Keratinocyte (primary cell): Measurements from ENCODE around the gene TWNK. TPM values are rescaled to one million over a fixed set of nuclear protein-coding genes. Genes with fewer than 3 reads are reported as not detected.

Experiments used
- DNase-seq: peaks from one replicate; pipeline ENCODE4 v3.0.0-alpha.2; 2011; ENCODE audit warnings: low read depth, missing footprints, low spot score
- FAIRE-seq: peaks from 2 replicates; lab custom pipeline; 2011; peaks lifted over from hg19 to GRCh38; lab: Jason Lieb, UNC
- H2AFZ ChIP-seq: 2 replicates; pipeline ENCODE4 v1.6.0; 2012; ENCODE audit warnings: low read length, control low read depth, inconsistent platforms; ENCODE audit not compliant: control insufficient read depth
- H3K27ac ChIP-seq: 2 replicates; pipeline ENCODE4 v1.5.1; 2011; ENCODE audit warnings: low read length; ENCODE audit not compliant: control insufficient read depth, insufficient read depth
- H3K27me3 ChIP-seq: 3 replicates; pipeline ENCODE4 v1.6.0; 2011; ENCODE audit warnings: low read length; ENCODE audit not compliant: control insufficient read depth, insufficient read depth; ENCODE audit errors: extremely low read depth
- H3K36me3 ChIP-seq, 2 experiments: 2 replicates in 1 of 2; 3 replicates in 1 of 2; pipeline ENCODE4 v1.5.1; 2011; ENCODE audit warnings: low read length in 2 of 2, mild to moderate bottlenecking in 1 of 2; ENCODE audit not compliant: control insufficient read depth in 2 of 2, insufficient read depth in 2 of 2; ENCODE audit errors: extremely low read depth in 1 of 2
- H3K4me1 ChIP-seq: 3 replicates; pipeline ENCODE4 v1.5.1; 2011; ENCODE audit warnings: low read length; ENCODE audit not compliant: control insufficient read depth, insufficient read depth; ENCODE audit errors: extremely low read depth
- H3K4me2 ChIP-seq: 3 replicates; pipeline ENCODE4 v1.6.0; 2011; ENCODE audit warnings: low read depth, low read length; ENCODE audit not compliant: control insufficient read depth, insufficient read depth; ENCODE audit errors: extremely low read depth
- H3K4me3 ChIP-seq, 3 experiments: fragments of 200-600 bp in 1 of 3; sonication (generic) in 1 of 3; 2 replicates in 2 of 3; 3 replicates in 1 of 3; pipeline ENCODE4 v1.5.1; 2011 to 2016; ENCODE audit warnings: low read length in 3 of 3, mild to moderate bottlenecking in 3 of 3, control low read depth in 2 of 3, inconsistent platforms in 1 of 3, low read depth in 1 of 3, mixed read lengths in 1 of 3, mixed run types in 1 of 3, moderate library complexity in 1 of 3; ENCODE audit not compliant: control insufficient read depth in 2 of 3, insufficient read depth in 2 of 3; ENCODE audit errors: extremely low read depth in 1 of 3
- H3K79me2 ChIP-seq: 2 replicates; pipeline ENCODE4 v1.6.0; 2012; ENCODE audit warnings: low read length; ENCODE audit not compliant: control insufficient read depth, insufficient read depth
- H3K9ac ChIP-seq: 3 replicates; pipeline ENCODE4 v1.6.0; 2011; ENCODE audit warnings: low read length; ENCODE audit not compliant: control insufficient read depth, insufficient read depth; ENCODE audit errors: extremely low read depth
- H3K9me1 ChIP-seq: 3 replicates; pipeline ENCODE4 v1.6.0; 2011; ENCODE audit warnings: low read length; ENCODE audit not compliant: control insufficient read depth, insufficient read depth; ENCODE audit errors: extremely low read depth
- H3K9me3 ChIP-seq: 2 replicates; pipeline ENCODE4 v1.5.1; 2012; ENCODE audit warnings: low read depth, low read length; ENCODE audit not compliant: control insufficient read depth
- H4K20me1 ChIP-seq: 3 replicates; pipeline ENCODE4 v1.6.0; 2011; ENCODE audit warnings: low read length; ENCODE audit not compliant: control insufficient read depth, insufficient read depth; ENCODE audit errors: extremely low read depth
- CTCF ChIP-seq, 3 experiments: IDR thresholded peaks in 1 of 3; conservative IDR thresholded peaks in 1 of 3; optimal IDR thresholded peaks in 1 of 3; 2 replicates in 2 of 3; 3 replicates in 1 of 3; pipeline versions ENCODE3 to v1.5.1; 2011; ENCODE audit warnings: low read length in 3 of 3, mild to moderate bottlenecking in 3 of 3, moderate library complexity in 2 of 3, control low read depth in 1 of 3, inconsistent platforms in 1 of 3; ENCODE audit not compliant: insufficient read depth in 2 of 3; ENCODE audit errors: extremely low read depth in 1 of 3
- EZH2 ChIP-seq: IDR thresholded peaks from one replicate; pipeline ENCODE4 v1.6.1; 2012; ENCODE audit warnings: inconsistent platforms, mild to moderate bottlenecking, low read length, moderate library complexity
- dilution Hi-C: fragments of 300-500 bp; cut with MboI; formaldehyde crosslinking; loops from one replicate; pipeline ENCODE4 v1.7.0; 2020; ENCODE audit warnings: low sequenced_read_pairs; ENCODE audit not compliant: extremely low pct_ligation_motif_present
- polyA plus RNA-seq, 5 experiments: library from polyadenylated mRNA; depleted of rRNA in 3 of 5; stranded (reverse) in 3 of 5; stranded (forward) in 1 of 5; unstranded in 1 of 5; fragments of >200 nt; gene quantifications; 1 replicate in 1 of 5; 2 replicates in 3 of 5; 3 replicates in 1 of 5; pipeline versions ENCODE4 v1.2.1 to v1.2.3, GENCODE V29; 2011 to 2012; ENCODE audit warnings: missing spikeins in 2 of 5, low read depth in 1 of 5, low replicate concordance in 1 of 5

The TWNK gene
- polyA plus RNA-seq, 1 donor (not counting 4 experiments of a cell fraction or from before 2014, with no cell fraction given): 12.9 TPM

DNA sequence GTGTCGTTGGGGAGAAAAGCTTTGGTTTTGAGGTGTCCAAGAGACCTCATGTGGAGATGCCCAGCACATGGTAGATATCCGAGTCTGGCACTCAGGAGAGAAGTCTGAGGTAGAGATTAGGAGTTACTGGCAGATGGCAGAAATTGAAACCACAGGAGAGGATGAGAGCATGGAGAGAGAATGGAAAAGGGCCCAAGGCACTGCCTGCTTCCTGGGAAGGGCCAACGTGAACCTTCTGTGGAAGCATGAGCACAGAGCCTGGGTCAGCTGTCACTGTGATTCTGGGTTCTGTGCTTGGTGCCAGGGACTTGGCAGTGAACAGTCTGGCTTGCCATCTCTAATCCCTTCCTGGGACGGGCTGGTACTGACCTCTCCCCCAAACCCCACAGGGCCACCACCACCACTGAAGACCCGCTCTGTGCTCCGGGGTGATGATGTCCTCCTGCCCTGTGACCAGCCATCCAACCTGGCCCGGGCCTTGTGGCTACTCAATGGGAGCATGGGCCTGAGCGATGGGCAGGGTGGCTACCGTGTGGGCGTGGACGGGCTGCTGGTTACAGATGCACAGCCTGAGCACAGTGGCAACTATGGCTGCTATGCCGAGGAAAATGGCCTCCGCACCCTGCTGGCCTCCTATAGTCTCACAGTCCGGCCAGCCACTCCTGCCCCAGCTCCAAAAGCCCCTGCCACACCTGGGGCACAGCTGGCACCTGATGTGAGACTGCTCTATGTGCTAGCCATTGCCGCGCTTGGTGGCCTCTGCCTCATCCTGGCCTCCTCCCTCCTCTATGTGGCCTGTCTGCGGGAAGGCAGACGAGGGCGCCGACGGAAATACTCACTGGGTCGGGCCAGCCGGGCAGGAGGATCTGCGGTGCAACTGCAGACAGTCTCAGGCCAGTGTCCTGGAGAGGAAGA, 4.2 kb upstream of the TWNK start:
- no peak overlapping the region for H3K27ac ChIP-seq
- no peaks in the 10 kb centered on the region for H3K9me3 ChIP-seq
- dilution Hi-C loops: no loop called here
- H3K9ac ChIP-seq: no peak overlapping the region
- FAIRE-seq (no peak), DNase-seq (no peak)
- peaks cover 8 to 23% of the 10 kb centered on the region in 2 experiments for H3K36me3 ChIP-seq
- no peak overlapping the region for H3K4me3 ChIP-seq
- peaks cover 24% of the 10 kb centered on the region for H3K79me2 ChIP-seq
- no peaks in the 10 kb centered on the region for H4K20me1 ChIP-seq
- H3K4me1 ChIP-seq: peaks cover 10% of the 10 kb centered on the region
- TF ChIP-seq CTCF (optimal IDR thresholded peaks at IDR 0.05 in 1 of 3, IDR thresholded peaks at IDR 0.05 in 1 of 3, conservative IDR thresholded peaks at IDR 0.05 in 1 of 3; ENCODE audit: extremely low read depth in 1 of 3, insufficient read depth in 2 of 3, low read length in 3 of 3) (no peak), EZH2 (no peak)
- H2AFZ ChIP-seq: no peak overlapping the region
- H3K4me2 ChIP-seq: no peak overlapping the region
- H3K27me3 ChIP-seq: no peaks in the 10 kb centered on the region
- H3K9me1 ChIP-seq: peaks cover 3% of the 10 kb centered on the region

DNA sequence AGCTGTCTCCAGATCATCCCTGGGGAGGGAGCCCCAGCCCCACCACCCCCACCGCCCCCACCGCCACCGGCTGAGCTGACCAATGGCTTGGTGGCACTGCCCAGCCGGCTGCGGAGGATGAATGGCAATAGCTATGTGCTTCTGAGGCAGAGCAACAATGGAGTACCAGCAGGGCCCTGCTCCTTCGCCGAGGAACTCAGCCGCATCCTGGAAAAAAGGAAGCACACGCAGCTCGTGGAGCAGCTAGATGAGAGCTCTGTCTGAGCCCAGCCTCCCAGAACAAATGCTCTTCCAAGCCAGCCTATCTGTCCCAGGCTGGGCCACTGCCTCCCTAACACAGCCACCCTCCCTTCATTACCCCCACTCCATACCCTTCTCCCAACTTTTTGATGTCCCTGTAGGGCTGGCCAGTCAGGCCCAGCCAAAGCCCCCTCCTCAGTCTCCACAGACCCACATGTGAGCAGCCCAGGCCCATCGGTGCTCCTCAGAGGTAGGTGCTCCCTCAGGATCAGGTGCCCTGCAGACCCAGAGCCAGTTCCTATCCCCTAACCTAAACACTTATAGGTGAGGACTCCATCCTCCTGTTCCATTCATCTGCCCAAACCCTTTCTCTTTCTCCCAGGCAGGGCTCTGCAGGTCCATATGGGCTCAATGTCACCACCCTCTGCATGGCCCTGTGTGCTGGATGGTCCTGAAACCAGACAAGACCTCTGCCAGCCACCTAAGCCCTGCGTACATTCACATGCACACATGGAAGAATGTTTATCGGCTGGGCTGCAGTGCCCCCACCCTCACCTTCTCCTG, 3.3 kb upstream of the TWNK start:
- Histone ChIP-seq H3K36me3 (peaks cover 11 to 24% of the 10 kb centered on the region in 2 experiments), H3K4me1 (peaks cover 17% of the 10 kb centered on the region), H3K9me1 (peaks cover 4% of the 10 kb centered on the region), H3K27me3 (no peaks in the 10 kb centered on the region), H3K9ac (no peak overlapping the region), H3K4me2 (no peak overlapping the region), H2AFZ (no peak overlapping the region), H3K27ac (no peak overlapping the region), H4K20me1 (no peaks in the 10 kb centered on the region), H3K9me3 (no peaks in the 10 kb centered on the region), H3K79me2 (peaks cover 33% of the 10 kb centered on the region), H3K4me3 (no peak overlapping the region)
- FAIRE-seq: no peak
- dilution Hi-C loops: no loop called here
- no peak for TF ChIP-seq CTCF (optimal IDR thresholded peaks at IDR 0.05 in 1 of 3, IDR thresholded peaks at IDR 0.05 in 1 of 3, conservative IDR thresholded peaks at IDR 0.05 in 1 of 3; ENCODE audit: extremely low read depth in 1 of 3, insufficient read depth in 2 of 3, low read length in 3 of 3)
- no peak for DNase-seq
